ENCODE data around the gene ZNF474. TPM values are rescaled to one million over a fixed set of nuclear protein-coding genes. Genes with fewer than 3 reads are reported as not detected.
A peak's percentile ranks its signal among the peaks of the same experiment; 100 is the strongest.

Gene ZNF474
- total RNA-seq (1 to 10 TPM; 7.1 to 8.9 TPM), polyA plus RNA-seq (1 to 10 TPM in 1 of 2 donors, under 1 TPM in 1; 0.94 to 3.3 TPM)
- long read RNA-seq, donor 1, partial matches to known transcripts: 0 of 3 reads
- long read RNA-seq, donor 1, other reads (novel, unspliced or antisense): 0 of 3 reads
- long read RNA-seq, donor 2: 0 reads
- long read RNA-seq, donor 3, partial matches to known transcripts: 0 of 2 reads
- long read RNA-seq, donor 3, other reads (novel, unspliced or antisense): 0 of 2 reads
- long read RNA-seq, donor 4: 0 reads
- long read RNA-seq, donor 5: 0 reads

DNA sequence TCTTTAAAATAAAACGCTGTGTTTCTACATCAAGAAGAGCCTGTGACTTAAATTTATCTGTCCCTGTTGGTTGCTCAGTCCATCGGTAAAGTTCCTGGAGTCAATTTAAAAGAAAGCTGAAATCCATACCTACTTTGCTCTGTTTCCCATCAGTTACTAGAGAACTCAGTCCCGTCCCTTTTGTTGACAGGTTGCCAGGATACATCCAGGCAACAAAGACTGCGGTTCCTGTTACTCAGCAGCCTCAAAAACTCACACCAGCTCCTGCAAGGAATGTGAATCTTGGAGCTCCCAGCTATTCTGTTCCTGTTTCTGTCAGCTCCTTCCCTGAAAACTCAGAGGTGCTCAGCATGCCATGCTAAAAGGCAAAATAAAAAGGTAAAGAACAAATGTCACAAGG is at the start of gene ZNF474:
Gene ZNF474 (plus strand): TSS at position 241 of the 400 bp plus-strand sequence. CDS start 22,445 bp downstream, outside the sequence.
- Histone ChIP-seq H3K4me1 (ENCODE audit: control insufficient read depth in 5 of 5, insufficient read depth in 5 of 5, low read length in 5 of 5) (peaks cover 0 to 18% (median 3%) of the 10 kb centered on the region in 5 donors), H3K27ac (ENCODE audit: low read depth in 1 of 2, low read length in 1 of 2) (no peak within 1 kb of the TSS), H3K9ac (ENCODE audit: insufficient read depth in 1 of 2, low read length in 2 of 2) (no peak within 1 kb of the TSS), H3K4me3 (no peak within 1 kb of the TSS), H3K27me3 (ENCODE audit: control insufficient read depth in 3 of 3, insufficient read depth in 3 of 3, low read length in 2 of 3) (no peaks in the 10 kb centered on the region), H3K36me3 (ENCODE audit: control insufficient read depth in 4 of 4, insufficient read depth in 4 of 4, low read length in 4 of 4) (no peaks in the 10 kb centered on the region), H3K9me3 (ENCODE audit: control insufficient read depth in 4 of 4, insufficient read depth in 3 of 4, low read length in 3 of 4) (no peaks in the 10 kb centered on the region)
- ATAC-seq (ENCODE audit: insufficient read depth, low FRiP score): no peak
- peak; percentile 81 to 92 (median 91) for DNase-seq
- 21 to 30% methylated on average over 4 of the region's 4 CpGs for WGBS, 2 donors
- TF ChIP-seq, protein P1, sequence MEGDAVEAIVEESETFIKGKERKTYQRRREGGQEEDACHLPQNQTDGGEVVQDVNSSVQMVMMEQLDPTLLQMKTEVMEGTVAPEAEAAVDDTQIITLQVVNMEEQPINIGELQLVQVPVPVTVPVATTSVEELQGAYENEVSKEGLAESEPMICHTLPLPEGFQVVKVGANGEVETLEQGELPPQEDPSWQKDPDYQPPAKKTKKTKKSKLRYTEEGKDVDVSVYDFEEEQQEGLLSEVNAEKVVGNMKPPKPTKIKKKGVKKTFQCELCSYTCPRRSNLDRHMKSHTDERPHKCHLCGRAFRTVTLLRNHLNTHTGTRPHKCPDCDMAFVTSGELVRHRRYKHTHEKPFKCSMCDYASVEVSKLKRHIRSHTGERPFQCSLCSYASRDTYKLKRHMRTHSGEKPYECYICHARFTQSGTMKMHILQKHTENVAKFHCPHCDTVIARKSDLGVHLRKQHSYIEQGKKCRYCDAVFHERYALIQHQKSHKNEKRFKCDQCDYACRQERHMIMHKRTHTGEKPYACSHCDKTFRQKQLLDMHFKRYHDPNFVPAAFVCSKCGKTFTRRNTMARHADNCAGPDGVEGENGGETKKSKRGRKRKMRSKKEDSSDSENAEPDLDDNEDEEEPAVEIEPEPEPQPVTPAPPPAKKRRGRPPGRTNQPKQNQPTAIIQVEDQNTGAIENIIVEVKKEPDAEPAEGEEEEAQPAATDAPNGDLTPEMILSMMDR (IDR thresholded peaks at IDR 0.05; ENCODE audit: control extremely low read depth, extremely low read depth): no peak

DNA sequence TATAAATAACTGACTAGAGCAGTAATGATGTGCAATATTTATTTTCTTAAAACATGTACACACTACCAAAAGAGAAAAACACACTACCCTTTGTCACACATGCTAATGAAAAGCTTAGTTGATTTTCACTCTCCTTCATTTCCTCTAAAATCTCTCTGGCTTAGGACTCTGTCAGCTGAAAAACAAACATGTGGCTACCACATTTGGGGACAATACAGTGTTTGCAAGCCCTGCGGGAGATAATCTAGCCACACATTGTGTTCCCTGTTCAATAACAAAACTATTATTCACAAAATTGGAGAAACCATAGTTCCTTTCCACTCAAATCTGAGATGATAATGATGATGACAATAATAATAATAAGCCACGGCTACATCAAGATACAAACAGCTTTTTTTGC is 47.8 kb upstream of the ZNF474 start:
- ATAC-seq (ENCODE audit: insufficient read depth, low FRiP score) (no peak), DNase-seq (peak in 2 of 3 donors; percentile 21 to 34)
- H3K27ac ChIP-seq (ENCODE audit: low read depth in 1 of 2, low read length in 1 of 2): no peak overlapping the region
- H3K4me1 ChIP-seq (ENCODE audit: control insufficient read depth in 5 of 5, insufficient read depth in 5 of 5, low read length in 5 of 5): peaks cover 0 to 26% (median 0%) of the 10 kb centered on the region in 5 donors
- H3K4me3 ChIP-seq: no peak overlapping the region
- H3K9me3 ChIP-seq (ENCODE audit: control insufficient read depth in 4 of 4, insufficient read depth in 3 of 4, low read length in 3 of 4): no peaks in the 10 kb centered on the region
- H3K9ac ChIP-seq (ENCODE audit: insufficient read depth in 1 of 2, low read length in 2 of 2): no peak overlapping the region
- no peaks in the 10 kb centered on the region for H3K27me3 ChIP-seq (ENCODE audit: control insufficient read depth in 3 of 3, insufficient read depth in 3 of 3, low read length in 2 of 3)
- TF ChIP-seq, protein P1 (IDR thresholded peaks at IDR 0.05; ENCODE audit: control extremely low read depth, extremely low read depth): no peak
- WGBS, 2 donors: 91 to 94% methylated on average over 2 of the region's 2 CpGs
- H3K36me3 ChIP-seq (ENCODE audit: control insufficient read depth in 4 of 4, insufficient read depth in 4 of 4, low read length in 4 of 4): no peaks in the 10 kb centered on the region

DNA sequence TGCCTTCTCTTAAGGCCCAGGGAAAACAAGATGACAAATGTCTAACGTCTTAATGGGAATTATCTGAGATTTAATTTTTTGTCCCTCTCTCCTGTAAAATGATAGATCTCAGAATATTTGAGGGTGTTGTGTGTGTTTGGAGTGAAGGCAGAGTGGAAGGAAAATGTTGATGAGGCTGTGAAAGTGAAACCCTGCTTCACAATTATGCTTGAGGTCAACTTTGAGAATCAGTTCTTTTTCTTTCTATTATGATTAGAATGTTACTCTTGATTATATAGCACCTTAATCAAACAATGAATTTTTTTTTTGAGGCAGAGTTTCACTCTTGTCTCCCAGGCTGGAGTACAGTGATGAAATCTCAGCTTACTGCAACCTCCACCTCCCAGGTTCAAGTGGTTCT is 45.8 kb upstream of the ZNF474 start:
- ATAC-seq (ENCODE audit: insufficient read depth, low FRiP score) (no peak), DNase-seq (no peak)
- 85 to 94% methylated on average over 1 of the region's 1 CpG for WGBS, 2 donors
- Histone ChIP-seq H3K4me1 (ENCODE audit: control insufficient read depth in 5 of 5, insufficient read depth in 5 of 5, low read length in 5 of 5) (peaks cover 0 to 12% (median 0%) of the 10 kb centered on the region in 5 donors), H3K27me3 (ENCODE audit: control insufficient read depth in 3 of 3, insufficient read depth in 3 of 3, low read length in 2 of 3) (no peaks in the 10 kb centered on the region), H3K9ac (ENCODE audit: insufficient read depth in 1 of 2, low read length in 2 of 2) (no peak overlapping the region), H3K9me3 (ENCODE audit: control insufficient read depth in 4 of 4, insufficient read depth in 3 of 4, low read length in 3 of 4) (no peaks in the 10 kb centered on the region), H3K27ac (ENCODE audit: low read depth in 1 of 2, low read length in 1 of 2) (no peak overlapping the region), H3K4me3 (no peak overlapping the region), H3K36me3 (ENCODE audit: control insufficient read depth in 4 of 4, insufficient read depth in 4 of 4, low read length in 4 of 4) (no peaks in the 10 kb centered on the region)
- TF ChIP-seq, protein P1 (IDR thresholded peaks at IDR 0.05; ENCODE audit: control extremely low read depth, extremely low read depth): no peak
